ENCODE data around the gene FANCD2.

FANCD2 gene

GRCh38 chr3:10026084-10026890 lies at the start of gene FANCD2:
FANCD2 (plus strand) TSS chr3:10026437; CDS start chr3:10028658, 2,221 bp downstream.
- peaks cover 18 to 22% of the 10 kb centered on the region in 2 donors for H3K36me3 ChIP-seq (ENCODE audit: control insufficient read depth in 2 of 2, insufficient read depth in 2 of 2, low read length in 2 of 2)
- peak within 1 kb of the TSS; percentile 99 for H3K4me3 ChIP-seq (ENCODE audit: low read length in 2 of 2)
- no peaks in the 10 kb centered on the region for H3K9me3 ChIP-seq (ENCODE audit: control insufficient read depth in 2 of 2, low read length in 2 of 2)
- no peaks in the 10 kb centered on the region for H3K27me3 ChIP-seq (ENCODE audit: control insufficient read depth in 1 of 2, insufficient read depth in 2 of 2, low read length in 2 of 2)
- H3K9ac ChIP-seq (ENCODE audit: low read length in 2 of 2), result peak within 1 kb of the TSS; percentile 85 to 97
- H3K27ac ChIP-seq (ENCODE audit: low read length), result peak within 1 kb of the TSS; percentile 64
- H3K4me1 ChIP-seq (ENCODE audit: control insufficient read depth, insufficient read depth, low read length), result peaks cover 17% of the 10 kb centered on the region

- H3K9ac ChIP-seq (ENCODE audit: low read length in 2 of 2), result peak overlapping the region; percentile 42 to 53
These were observed 49.2 kb upstream of the FANCD2 start for GRCh38 chr3:9976721-9977709.

DNA sequence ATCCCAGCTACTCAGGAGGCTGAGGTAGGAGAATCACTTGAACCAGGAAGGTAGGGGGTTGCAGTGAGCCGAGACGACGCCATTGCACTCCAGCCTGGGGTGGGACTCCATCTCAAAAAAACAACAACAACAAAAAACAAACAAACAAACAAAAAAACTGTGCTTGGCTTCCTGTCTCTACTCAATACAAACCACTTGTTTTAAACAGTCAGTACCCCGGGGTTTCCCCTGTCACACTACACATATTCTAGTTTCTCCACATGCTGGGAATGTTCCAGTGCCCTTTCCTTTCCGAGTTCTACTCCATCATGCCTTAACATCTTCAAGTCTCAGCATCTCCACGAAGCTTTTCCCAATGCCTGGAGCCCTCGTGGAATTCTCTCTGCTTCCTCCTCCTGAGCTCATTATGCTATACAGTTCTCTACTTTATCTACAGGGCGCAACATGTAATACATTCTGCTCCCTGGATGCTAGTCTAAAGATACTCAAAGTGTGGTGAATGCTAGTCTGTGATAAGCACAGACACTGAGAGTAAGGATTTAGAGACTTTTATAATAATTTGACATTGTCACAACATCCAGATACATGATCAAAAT lies 47.4 kb upstream of the FANCD2 start:
- Histone ChIP-seq H3K9me3 (ENCODE audit: control insufficient read depth in 2 of 2, low read length in 2 of 2) (no peaks in the 10 kb centered on the region), H3K27ac (ENCODE audit: low read length) (peak overlapping the region; percentile 53), H3K4me3 (ENCODE audit: low read length in 2 of 2) (no peak overlapping the region), H3K36me3 (ENCODE audit: control insufficient read depth in 2 of 2, insufficient read depth in 2 of 2, low read length in 2 of 2) (peaks cover 8 to 13% of the 10 kb centered on the region in 2 donors), H3K27me3 (ENCODE audit: control insufficient read depth in 1 of 2, insufficient read depth in 2 of 2, low read length in 2 of 2) (no peaks in the 10 kb centered on the region), H3K9ac (ENCODE audit: low read length in 2 of 2) (no peak overlapping the region), H3K4me1 (ENCODE audit: control insufficient read depth, insufficient read depth, low read length) (peaks cover 13% of the 10 kb centered on the region)

More at GRCh38 chr3:9976721-9977709, 49.2 kb upstream of the FANCD2 start:
- no peaks in the 10 kb centered on the region for H3K27me3 ChIP-seq (ENCODE audit: control insufficient read depth in 1 of 2, insufficient read depth in 2 of 2, low read length in 2 of 2)
- peaks cover 16 to 22% of the 10 kb centered on the region in 2 donors for H3K36me3 ChIP-seq (ENCODE audit: control insufficient read depth in 2 of 2, insufficient read depth in 2 of 2, low read length in 2 of 2)
- peak overlapping the region; percentile 83 for H3K27ac ChIP-seq (ENCODE audit: low read length)
- H3K9me3 ChIP-seq (ENCODE audit: control insufficient read depth in 2 of 2, low read length in 2 of 2), result no peaks in the 10 kb centered on the region
- H3K4me1 ChIP-seq (ENCODE audit: control insufficient read depth, insufficient read depth, low read length), result peaks cover 13% of the 10 kb centered on the region
- H3K4me3 ChIP-seq (ENCODE audit: low read length in 2 of 2), result peak overlapping the region in 1 of 2 donors; percentile 17

DNA sequence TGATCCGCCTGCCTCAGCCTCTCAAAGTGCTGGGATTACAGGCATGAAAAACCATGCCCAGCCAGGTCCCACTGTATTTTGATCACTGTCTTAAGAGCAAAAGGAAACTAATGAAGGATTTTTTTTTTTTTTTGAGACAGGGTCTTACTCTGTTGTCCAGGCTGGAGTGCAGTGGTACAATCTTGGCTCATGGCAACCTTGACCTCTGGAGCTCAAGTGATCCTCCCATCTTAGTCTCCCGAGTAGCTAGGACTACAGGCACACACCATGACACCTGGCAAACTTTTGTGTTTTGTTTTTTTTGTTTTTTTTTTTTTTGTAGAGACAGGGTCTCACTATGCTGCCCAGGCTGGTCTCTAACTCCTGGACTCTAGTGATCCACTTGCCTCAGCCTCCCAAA lies 46.0 kb upstream of the FANCD2 start:
- Histone ChIP-seq H3K9ac (ENCODE audit: low read length in 2 of 2) (no peak overlapping the region), H3K36me3 (ENCODE audit: control insufficient read depth in 2 of 2, insufficient read depth in 2 of 2, low read length in 2 of 2) (peaks cover 5 to 8% of the 10 kb centered on the region in 2 donors), H3K4me3 (ENCODE audit: low read length in 2 of 2) (no peak overlapping the region), H3K27ac (ENCODE audit: low read length) (no peak overlapping the region), H3K9me3 (ENCODE audit: control insufficient read depth in 2 of 2, low read length in 2 of 2) (no peaks in the 10 kb centered on the region), H3K27me3 (ENCODE audit: control insufficient read depth in 1 of 2, insufficient read depth in 2 of 2, low read length in 2 of 2) (no peaks in the 10 kb centered on the region), H3K4me1 (ENCODE audit: control insufficient read depth, insufficient read depth, low read length) (peaks cover 13% of the 10 kb centered on the region)

GRCh38 chr3:9986230-9986725 lies 40.0 kb upstream of the FANCD2 start:
- Histone ChIP-seq H3K36me3 (ENCODE audit: control insufficient read depth in 2 of 2, insufficient read depth in 2 of 2, low read length in 2 of 2) (no peaks in the 10 kb centered on the region), H3K9me3 (ENCODE audit: control insufficient read depth in 2 of 2, low read length in 2 of 2) (no peaks in the 10 kb centered on the region), H3K27me3 (ENCODE audit: control insufficient read depth in 1 of 2, insufficient read depth in 2 of 2, low read length in 2 of 2) (no peaks in the 10 kb centered on the region), H3K4me1 (ENCODE audit: control insufficient read depth, insufficient read depth, low read length) (peaks cover 16% of the 10 kb centered on the region), H3K4me3 (ENCODE audit: low read length in 2 of 2) (peak overlapping the region; percentile 93 to 100), H3K9ac (ENCODE audit: low read length in 2 of 2) (peak overlapping the region; percentile 91 to 97), H3K27ac (ENCODE audit: low read length) (peak overlapping the region; percentile 82)

- Histone ChIP-seq H3K27me3 (ENCODE audit: control insufficient read depth in 1 of 2, insufficient read depth in 2 of 2, low read length in 2 of 2) (no peaks in the 10 kb centered on the region), H3K27ac (ENCODE audit: low read length) (no peak overlapping the region), H3K36me3 (ENCODE audit: control insufficient read depth in 2 of 2, insufficient read depth in 2 of 2, low read length in 2 of 2) (peaks cover 0 to 2% of the 10 kb centered on the region in 2 donors)
These were observed 32.0 kb upstream of the FANCD2 start for GRCh38 chr3:9994086-9994844.

GRCh38 chr3:10000686-10001085 lies 25.6 kb upstream of the FANCD2 start:
- Histone ChIP-seq H3K27ac (ENCODE audit: low read length) (no peak overlapping the region), H3K4me3 (ENCODE audit: low read length in 2 of 2) (no peak overlapping the region), H3K9me3 (ENCODE audit: control insufficient read depth in 2 of 2, low read length in 2 of 2) (no peaks in the 10 kb centered on the region), H3K4me1 (ENCODE audit: control insufficient read depth, insufficient read depth, low read length) (no peaks in the 10 kb centered on the region), H3K9ac (ENCODE audit: low read length in 2 of 2) (no peak overlapping the region), H3K27me3 (ENCODE audit: control insufficient read depth in 1 of 2, insufficient read depth in 2 of 2, low read length in 2 of 2) (no peaks in the 10 kb centered on the region), H3K36me3 (ENCODE audit: control insufficient read depth in 2 of 2, insufficient read depth in 2 of 2, low read length in 2 of 2) (peaks cover 3 to 4% of the 10 kb centered on the region in 2 donors)

More at GRCh38 chr3:9994086-9994844, 32.0 kb upstream of the FANCD2 start:
- Histone ChIP-seq H3K4me3 (ENCODE audit: low read length in 2 of 2) (no peak overlapping the region), H3K9ac (ENCODE audit: low read length in 2 of 2) (no peak overlapping the region), H3K4me1 (ENCODE audit: control insufficient read depth, insufficient read depth, low read length) (no peaks in the 10 kb centered on the region), H3K9me3 (ENCODE audit: control insufficient read depth in 2 of 2, low read length in 2 of 2) (no peaks in the 10 kb centered on the region)

DNA sequence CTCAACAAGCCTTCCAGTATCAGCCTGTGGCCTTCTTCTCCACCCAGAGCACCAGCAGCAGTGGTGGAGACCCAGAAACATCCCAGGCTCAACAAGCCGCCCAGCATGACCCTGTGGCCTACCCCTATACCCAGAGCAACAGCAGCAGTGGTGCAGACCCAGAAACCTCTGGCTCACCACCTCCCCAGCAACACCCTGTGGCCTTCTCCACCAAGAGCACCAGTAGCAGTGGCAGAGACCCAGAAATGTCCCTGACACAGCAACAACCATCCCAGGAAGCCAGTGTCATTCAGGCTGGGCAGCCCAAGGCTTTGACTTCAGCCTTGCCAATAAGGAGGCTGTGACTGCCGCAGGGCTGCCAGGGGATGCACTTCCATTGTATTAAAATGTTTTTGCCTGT lies 23.3 kb upstream of the FANCD2 start:
- H3K9me3 ChIP-seq (ENCODE audit: control insufficient read depth in 2 of 2, low read length in 2 of 2), result no peaks in the 10 kb centered on the region
- no peaks in the 10 kb centered on the region for H3K27me3 ChIP-seq (ENCODE audit: control insufficient read depth in 1 of 2, insufficient read depth in 2 of 2, low read length in 2 of 2)
- no peak overlapping the region for H3K9ac ChIP-seq (ENCODE audit: low read length in 2 of 2)
- H3K36me3 ChIP-seq (ENCODE audit: control insufficient read depth in 2 of 2, insufficient read depth in 2 of 2, low read length in 2 of 2), result peaks cover 3 to 4% of the 10 kb centered on the region in 2 donors
- no peak overlapping the region for H3K4me3 ChIP-seq (ENCODE audit: low read length in 2 of 2)
- no peaks in the 10 kb centered on the region for H3K4me1 ChIP-seq (ENCODE audit: control insufficient read depth, insufficient read depth, low read length)
- no peak overlapping the region for H3K27ac ChIP-seq (ENCODE audit: low read length)

GRCh38 chr3:10004506-10004905 lies 21.7 kb upstream of the FANCD2 start:
- H3K4me1 ChIP-seq (ENCODE audit: control insufficient read depth, insufficient read depth, low read length), result peaks cover 13% of the 10 kb centered on the region
- no peaks in the 10 kb centered on the region for H3K9me3 ChIP-seq (ENCODE audit: control insufficient read depth in 2 of 2, low read length in 2 of 2)
- H3K27ac ChIP-seq (ENCODE audit: low read length), result no peak overlapping the region
- H3K36me3 ChIP-seq (ENCODE audit: control insufficient read depth in 2 of 2, insufficient read depth in 2 of 2, low read length in 2 of 2), result peaks cover 2 to 3% of the 10 kb centered on the region in 2 donors
- no peak overlapping the region for H3K9ac ChIP-seq (ENCODE audit: low read length in 2 of 2)
- H3K4me3 ChIP-seq (ENCODE audit: low read length in 2 of 2), result no peak overlapping the region
- H3K27me3 ChIP-seq (ENCODE audit: control insufficient read depth in 1 of 2, insufficient read depth in 2 of 2, low read length in 2 of 2), result no peaks in the 10 kb centered on the region
